ENCODE results near the gene PEAK1. TPM values are rescaled to one million over a fixed set of nuclear protein-coding genes. Genes with fewer than 3 reads are reported as not detected.

Gene PEAK1
- polyA plus RNA-seq, 1 donor (not counting 4 experiments of a cell fraction or from before 2014, with no cell fraction given): 5.9 TPM

DNA sequence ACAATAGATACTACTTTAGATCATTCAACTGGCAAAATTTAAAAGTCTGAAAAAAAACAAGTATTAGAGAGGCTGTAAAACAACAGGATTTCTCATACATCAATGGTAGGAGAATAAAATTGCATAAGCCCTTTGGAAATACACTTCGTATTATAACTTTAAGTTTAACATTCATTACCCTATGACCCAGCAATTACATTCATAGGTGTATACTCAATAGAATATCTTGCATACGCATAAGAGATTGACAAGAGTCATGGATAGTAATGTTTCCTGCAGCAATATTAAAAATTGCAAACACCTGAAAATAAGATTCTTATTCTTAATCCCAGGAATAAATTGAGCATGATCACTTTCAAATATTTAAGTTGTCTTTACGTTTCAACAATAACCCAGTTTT is 63.6 kb downstream of the PEAK1 start:
- no peak for TF ChIP-seq EZH2 (IDR thresholded peaks at IDR 0.05; ENCODE audit: low read length)
- TF ChIP-seq, protein P1, sequence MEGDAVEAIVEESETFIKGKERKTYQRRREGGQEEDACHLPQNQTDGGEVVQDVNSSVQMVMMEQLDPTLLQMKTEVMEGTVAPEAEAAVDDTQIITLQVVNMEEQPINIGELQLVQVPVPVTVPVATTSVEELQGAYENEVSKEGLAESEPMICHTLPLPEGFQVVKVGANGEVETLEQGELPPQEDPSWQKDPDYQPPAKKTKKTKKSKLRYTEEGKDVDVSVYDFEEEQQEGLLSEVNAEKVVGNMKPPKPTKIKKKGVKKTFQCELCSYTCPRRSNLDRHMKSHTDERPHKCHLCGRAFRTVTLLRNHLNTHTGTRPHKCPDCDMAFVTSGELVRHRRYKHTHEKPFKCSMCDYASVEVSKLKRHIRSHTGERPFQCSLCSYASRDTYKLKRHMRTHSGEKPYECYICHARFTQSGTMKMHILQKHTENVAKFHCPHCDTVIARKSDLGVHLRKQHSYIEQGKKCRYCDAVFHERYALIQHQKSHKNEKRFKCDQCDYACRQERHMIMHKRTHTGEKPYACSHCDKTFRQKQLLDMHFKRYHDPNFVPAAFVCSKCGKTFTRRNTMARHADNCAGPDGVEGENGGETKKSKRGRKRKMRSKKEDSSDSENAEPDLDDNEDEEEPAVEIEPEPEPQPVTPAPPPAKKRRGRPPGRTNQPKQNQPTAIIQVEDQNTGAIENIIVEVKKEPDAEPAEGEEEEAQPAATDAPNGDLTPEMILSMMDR (optimal IDR thresholded peaks at IDR 0.05 in 1 of 3, IDR thresholded peaks at IDR 0.05 in 1 of 3, conservative IDR thresholded peaks at IDR 0.05 in 1 of 3; ENCODE audit: extremely low read depth in 1 of 3, insufficient read depth in 2 of 3, low read length in 3 of 3): no peak
- Histone ChIP-seq H3K9me3 (ENCODE audit: control insufficient read depth, low read depth, low read length) (no peaks in the 10 kb centered on the region), H2AFZ (ENCODE audit: control insufficient read depth, low read length) (no peak overlapping the region), H3K4me2 (ENCODE audit: control insufficient read depth, extremely low read depth, insufficient read depth, low read depth, low read length) (no peak overlapping the region), H3K4me3 (ENCODE audit: control insufficient read depth in 2 of 3, extremely low read depth in 1 of 3, insufficient read depth in 2 of 3, low read depth in 1 of 3, low read length in 3 of 3) (no peak overlapping the region), H3K36me3 (ENCODE audit: control insufficient read depth in 2 of 2, extremely low read depth in 1 of 2, insufficient read depth in 2 of 2, low read length in 2 of 2) (no peaks in the 10 kb centered on the region), H4K20me1 (ENCODE audit: control insufficient read depth, extremely low read depth, insufficient read depth, low read length) (no peaks in the 10 kb centered on the region), H3K27me3 (ENCODE audit: control insufficient read depth, extremely low read depth, insufficient read depth, low read length) (no peaks in the 10 kb centered on the region), H3K79me2 (ENCODE audit: control insufficient read depth, insufficient read depth, low read length) (no peaks in the 10 kb centered on the region), H3K9ac (ENCODE audit: control insufficient read depth, extremely low read depth, insufficient read depth, low read length) (no peak overlapping the region), H3K27ac (ENCODE audit: control insufficient read depth, insufficient read depth, low read length) (no peak overlapping the region), H3K4me1 (ENCODE audit: control insufficient read depth, extremely low read depth, insufficient read depth, low read length) (peaks cover 3% of the 10 kb centered on the region), H3K9me1 (ENCODE audit: control insufficient read depth, extremely low read depth, insufficient read depth, low read length) (no peaks in the 10 kb centered on the region)
- no peak for FAIRE-seq
- DNase-seq (ENCODE audit: low read depth, low spot score): no peak
- dilution Hi-C loops (cut with MboI; ENCODE audit: extremely low pct_ligation_motif_present, low sequenced_read_pairs): no loop called here

DNA sequence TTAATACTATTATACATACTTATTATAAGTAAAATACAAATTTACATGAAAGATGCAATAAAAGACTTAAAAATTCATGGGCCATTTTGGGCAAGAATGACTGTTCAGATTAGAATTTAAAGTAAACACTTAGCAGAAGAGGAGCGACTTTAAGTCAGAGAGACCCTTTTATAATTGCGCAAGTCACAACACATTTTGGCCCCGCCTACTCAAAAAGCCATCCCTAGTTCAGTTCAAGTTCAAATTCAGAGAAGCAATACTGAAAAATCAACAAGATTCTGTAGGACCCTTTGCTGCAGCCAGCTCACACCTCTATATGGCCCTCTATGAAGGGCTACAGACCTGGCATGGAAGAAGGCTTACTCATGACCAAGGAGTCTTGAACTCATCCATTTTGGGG is 64.6 kb downstream of the PEAK1 start:
- Histone ChIP-seq H3K36me3 (ENCODE audit: control insufficient read depth in 2 of 2, extremely low read depth in 1 of 2, insufficient read depth in 2 of 2, low read length in 2 of 2) (no peaks in the 10 kb centered on the region), H4K20me1 (ENCODE audit: control insufficient read depth, extremely low read depth, insufficient read depth, low read length) (no peaks in the 10 kb centered on the region), H3K27ac (ENCODE audit: control insufficient read depth, insufficient read depth, low read length) (no peak overlapping the region), H3K4me1 (ENCODE audit: control insufficient read depth, extremely low read depth, insufficient read depth, low read length) (peaks cover 3% of the 10 kb centered on the region), H3K27me3 (ENCODE audit: control insufficient read depth, extremely low read depth, insufficient read depth, low read length) (no peaks in the 10 kb centered on the region), H3K9me1 (ENCODE audit: control insufficient read depth, extremely low read depth, insufficient read depth, low read length) (no peaks in the 10 kb centered on the region), H2AFZ (ENCODE audit: control insufficient read depth, low read length) (no peak overlapping the region), H3K9me3 (ENCODE audit: control insufficient read depth, low read depth, low read length) (no peaks in the 10 kb centered on the region), H3K9ac (ENCODE audit: control insufficient read depth, extremely low read depth, insufficient read depth, low read length) (no peak overlapping the region), H3K79me2 (ENCODE audit: control insufficient read depth, insufficient read depth, low read length) (no peaks in the 10 kb centered on the region), H3K4me2 (ENCODE audit: control insufficient read depth, extremely low read depth, insufficient read depth, low read depth, low read length) (no peak overlapping the region), H3K4me3 (ENCODE audit: control insufficient read depth in 2 of 3, extremely low read depth in 1 of 3, insufficient read depth in 2 of 3, low read depth in 1 of 3, low read length in 3 of 3) (no peak overlapping the region)
- no peak for FAIRE-seq
- dilution Hi-C loops (cut with MboI; ENCODE audit: extremely low pct_ligation_motif_present, low sequenced_read_pairs): no loop called here
- DNase-seq (ENCODE audit: low read depth, low spot score): no peak
- TF ChIP-seq, protein P1 (optimal IDR thresholded peaks at IDR 0.05 in 1 of 3, IDR thresholded peaks at IDR 0.05 in 1 of 3, conservative IDR thresholded peaks at IDR 0.05 in 1 of 3; ENCODE audit: extremely low read depth in 1 of 3, insufficient read depth in 2 of 3, low read length in 3 of 3): no peak
- no peak for TF ChIP-seq EZH2 (IDR thresholded peaks at IDR 0.05; ENCODE audit: low read length)

Measured in keratinocyte (primary cell).